SK-N-MC (cell line): Measurements from ENCODE around the gene SUSD4.
"Not testable (repeated sequence)": the region's sequence is repeated elsewhere in the genome, so short reads cannot be mapped to it uniquely, and the experiment has no call there.

ENCODE experiments used
- DNase-seq: peaks from one replicate; pipeline ENCODE4 v3.0.0-alpha.2; 2011; ENCODE audit warnings: low read depth, low spot score
- H3K27ac ChIP-seq: fragments of 200-600 bp; sonication (generic); 2 replicates; pipeline ENCODE4 v1.5.1; 2016; ENCODE audit warnings: mixed run types
- H3K36me3 ChIP-seq: fragments of 200-600 bp; sonication (generic); 2 replicates; pipeline ENCODE4 v1.6.1; 2017; ENCODE audit warnings: antibody characterized with exemption, low read length, mixed read lengths; ENCODE audit not compliant: insufficient read depth
- H3K4me3 ChIP-seq: fragments of 200-600 bp; sonication (generic); 2 replicates; pipeline ENCODE4 v1.5.1; 2016
- H3K9ac ChIP-seq: fragments of 200-600 bp; sonication (generic); 2 replicates; pipeline ENCODE4 v1.8.0; 2017; ENCODE audit warnings: mixed run types, mixed read lengths; ENCODE audit not compliant: insufficient read length
- H3K9me3 ChIP-seq: fragments of 200-600 bp; sonication (generic); 2 replicates; pipeline ENCODE4 v1.6.1; 2017; ENCODE audit warnings: low read depth, mild to moderate bottlenecking, antibody characterized with exemption, low read length, moderate library complexity, mixed read lengths
- EZH2 ChIP-seq: fragments of 200-600 bp; sonication (generic); IDR thresholded peaks from one replicate; pipeline ENCODE4 v1.6.1; 2017; ENCODE audit warnings: antibody characterized with exemption
- FOXP2 ChIP-seq: optimal IDR thresholded peaks from 2 replicates; pipeline ENCODE3; 2011; ENCODE audit warnings: mild to moderate bottlenecking, moderate library complexity; ENCODE audit not compliant: insufficient read depth; ENCODE audit errors: extremely low read length, control extremely low read depth
- POLR2AphosphoS5 ChIP-seq: IDR thresholded peaks from 2 replicates; pipeline ENCODE4 v1.6.1; 2012; ENCODE audit warnings: mild to moderate bottlenecking, low read depth, low read length, borderline replicate concordance

The SUSD4 gene

DNA sequence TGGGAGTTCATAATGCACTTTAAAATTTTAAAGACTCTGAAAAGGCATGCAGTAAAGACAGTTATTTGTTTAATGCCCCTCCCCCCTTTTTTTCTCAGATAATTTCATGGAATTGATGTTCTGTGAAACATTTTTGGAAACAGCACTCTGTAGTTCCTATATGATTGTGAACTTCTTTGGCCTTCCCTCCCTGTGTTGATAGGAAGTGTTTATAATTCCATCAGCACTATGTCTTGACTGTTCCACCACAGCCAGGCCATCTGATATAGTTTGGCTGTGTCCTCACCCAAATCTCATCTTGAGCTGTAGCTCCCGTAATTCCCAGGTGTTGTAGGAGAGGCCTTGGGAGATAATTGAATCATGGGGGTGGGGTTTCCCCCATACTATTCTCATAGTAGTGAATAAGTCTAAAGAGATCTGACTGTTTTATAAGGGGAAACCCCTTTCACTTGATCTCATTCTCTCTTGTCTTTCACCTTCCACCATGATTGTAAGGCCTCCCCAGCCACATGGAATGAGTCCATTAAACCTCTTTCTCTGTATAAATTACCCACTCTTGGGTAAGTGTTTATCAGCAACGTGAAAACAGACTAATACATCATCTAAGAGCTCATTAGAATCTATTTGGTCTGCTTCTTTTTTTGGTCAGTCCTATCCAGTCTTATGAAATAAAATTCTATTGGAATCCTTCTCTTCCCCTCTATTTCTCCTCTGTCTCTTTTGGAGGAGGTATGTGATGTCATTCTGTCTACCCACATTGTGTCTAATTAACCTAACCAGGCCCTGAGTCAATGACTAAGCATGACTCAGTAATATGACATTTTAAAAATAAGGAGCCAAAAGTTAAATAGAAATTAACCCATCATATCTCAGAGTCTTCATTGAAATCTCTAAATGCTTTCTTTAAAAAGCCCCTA, 38.2 kb upstream of the SUSD4 start:
- H3K36me3 ChIP-seq = no peaks in the 10 kb centered on the region
- no peak overlapping the region for H3K27ac ChIP-seq
- no peak overlapping the region for H3K9ac ChIP-seq
- TF ChIP-seq POLR2AphosphoS5 (no peak), FOXP2 (no peak), EZH2 (no peak)
- no peaks in the 10 kb centered on the region for H3K9me3 ChIP-seq
- DNase-seq = no peak
- no peak overlapping the region for H3K4me3 ChIP-seq

DNA sequence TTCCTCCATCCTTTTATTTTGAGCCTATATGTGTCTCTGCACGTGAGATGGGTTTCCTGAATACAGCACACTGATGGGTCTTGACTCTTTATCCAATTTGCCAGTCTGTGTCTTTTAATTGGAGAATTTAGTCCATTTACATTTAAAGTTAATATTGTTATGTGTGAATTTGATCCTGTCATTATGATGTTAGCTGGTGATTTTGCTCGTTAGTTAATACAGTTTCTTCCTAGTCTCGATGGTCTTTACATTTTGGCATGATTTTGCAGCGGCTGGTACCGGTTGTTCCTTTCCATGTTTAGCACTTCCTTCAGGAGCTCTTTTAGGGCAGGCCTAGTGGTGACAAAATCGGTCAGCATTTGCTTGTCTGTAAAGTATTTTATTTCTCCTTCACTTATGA, 35.4 kb upstream of the SUSD4 start:
- not testable (repeated sequence) for H3K9ac ChIP-seq, H3K9me3 ChIP-seq, DNase-seq, H3K36me3 ChIP-seq, H3K4me3 ChIP-seq, H3K27ac ChIP-seq

DNA sequence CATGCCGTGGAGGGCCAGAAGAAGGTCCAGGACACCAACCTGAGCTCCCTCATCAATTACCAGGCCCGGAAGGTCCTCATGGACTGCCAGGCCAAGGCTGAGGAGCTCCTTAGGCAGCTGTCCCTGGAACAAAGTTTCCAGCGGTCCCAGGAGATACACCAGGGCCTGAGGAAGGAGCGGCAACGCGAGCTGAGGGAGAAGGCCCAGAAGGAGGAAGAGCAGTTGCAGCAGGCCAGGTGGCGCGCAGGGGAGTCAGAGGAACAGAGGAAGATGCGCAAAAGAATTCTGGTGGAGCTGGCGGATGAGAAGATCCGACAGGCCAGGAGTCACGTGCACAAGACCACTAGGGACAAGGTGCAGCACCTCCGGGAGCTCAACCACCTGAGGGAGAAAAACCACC, 30.7 kb upstream of the SUSD4 start:
- no peaks in the 10 kb centered on the region for H3K36me3 ChIP-seq
- H3K4me3 ChIP-seq = no peak overlapping the region
- TF ChIP-seq FOXP2 (no peak), POLR2AphosphoS5 (no peak), EZH2 (no peak)
- DNase-seq = no peak
- no peak overlapping the region for H3K27ac ChIP-seq
- H3K9ac ChIP-seq = no peak overlapping the region
- H3K9me3 ChIP-seq = no peaks in the 10 kb centered on the region

DNA sequence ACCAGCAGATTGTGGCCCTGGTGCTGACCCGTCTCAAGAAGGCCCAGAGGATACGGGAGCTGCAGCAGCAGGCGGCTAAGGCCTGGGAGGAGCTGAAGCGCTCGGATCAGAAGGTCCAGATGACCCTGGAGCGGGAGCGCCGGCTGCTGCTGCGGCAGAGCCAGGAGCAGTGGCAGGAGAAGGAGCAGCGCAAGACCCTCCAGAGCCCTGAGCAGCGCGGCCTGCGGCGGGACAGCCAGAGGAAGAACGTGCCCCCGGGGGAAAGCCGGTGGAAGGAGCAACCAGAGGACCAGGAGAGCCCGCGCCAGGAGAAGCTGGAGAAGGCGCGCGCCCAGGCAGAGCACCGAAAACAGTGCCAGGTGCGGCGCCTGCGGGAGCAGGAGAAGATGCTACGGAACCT, 30.3 kb upstream of the SUSD4 start:
- no peaks in the 10 kb centered on the region for H3K36me3 ChIP-seq
- no peak overlapping the region for H3K27ac ChIP-seq
- no peak overlapping the region for H3K4me3 ChIP-seq
- H3K9me3 ChIP-seq = no peaks in the 10 kb centered on the region
- DNase-seq = no peak
- TF ChIP-seq FOXP2 (no peak), EZH2 (no peak), POLR2AphosphoS5 (no peak)
- no peak overlapping the region for H3K9ac ChIP-seq

DNA sequence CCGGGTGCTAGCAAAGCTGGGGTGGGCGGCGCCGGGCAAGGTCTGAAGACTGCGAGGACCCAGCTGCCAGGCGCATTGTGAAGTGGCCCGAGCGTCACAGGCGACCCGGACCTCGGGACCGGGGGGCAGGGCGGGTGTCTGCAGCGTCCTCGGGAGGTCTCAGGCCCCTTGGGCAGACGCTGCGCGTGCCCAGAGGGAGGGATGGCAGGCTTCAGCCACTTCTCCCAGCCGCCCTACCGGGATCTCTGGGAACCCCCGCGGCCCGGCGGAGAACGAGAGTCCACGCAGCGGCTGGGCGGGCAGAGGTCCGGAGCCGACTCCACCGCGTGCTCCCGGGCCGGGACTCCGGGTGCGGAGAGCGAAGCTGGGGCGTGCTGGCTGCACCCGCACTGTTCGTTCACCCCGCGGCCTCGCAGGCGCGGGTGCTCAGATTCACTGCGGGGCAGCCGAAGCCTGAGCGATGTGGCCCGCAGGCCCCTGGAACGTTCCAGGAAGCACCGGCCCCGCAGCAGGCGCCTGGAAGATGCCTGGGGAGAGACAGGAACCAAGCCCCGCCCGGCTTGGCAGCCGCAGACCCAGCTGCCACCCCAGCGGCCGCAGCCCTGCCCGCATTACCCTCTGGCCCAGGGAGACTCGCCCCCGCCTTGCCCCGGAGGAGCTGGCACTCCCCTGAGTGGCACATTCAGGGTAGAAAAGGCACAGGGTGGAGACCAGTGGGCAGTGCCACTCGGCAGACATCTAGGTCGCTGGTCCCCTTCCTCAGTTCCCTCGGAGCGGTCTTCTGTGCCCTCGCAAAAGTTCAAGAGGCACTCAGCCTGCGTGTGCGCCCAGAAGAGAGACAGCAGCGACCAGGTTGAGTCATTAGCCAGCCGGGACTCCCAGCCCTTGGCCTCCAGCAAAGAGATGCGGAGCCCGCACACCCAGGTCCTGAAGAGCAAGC, 29.6 kb upstream of the SUSD4 start, which contains the start of gene CCDC185:
Gene CCDC185 (plus strand): TSS at position 141 of the 940 bp plus-strand sequence. CDS start 61 bp downstream, at position 202.
- H3K27ac ChIP-seq = no peak within 1 kb of the TSS
- no peak for TF ChIP-seq EZH2
- TF ChIP-seq POLR2AphosphoS5 = no peak
- no peak for TF ChIP-seq FOXP2
- H3K9ac ChIP-seq = no peak within 1 kb of the TSS
- no peak for DNase-seq
- H3K4me3 ChIP-seq = no peak within 1 kb of the TSS
- no peaks in the 10 kb centered on the region for H3K9me3 ChIP-seq
- no peaks in the 10 kb centered on the region for H3K36me3 ChIP-seq

DNA sequence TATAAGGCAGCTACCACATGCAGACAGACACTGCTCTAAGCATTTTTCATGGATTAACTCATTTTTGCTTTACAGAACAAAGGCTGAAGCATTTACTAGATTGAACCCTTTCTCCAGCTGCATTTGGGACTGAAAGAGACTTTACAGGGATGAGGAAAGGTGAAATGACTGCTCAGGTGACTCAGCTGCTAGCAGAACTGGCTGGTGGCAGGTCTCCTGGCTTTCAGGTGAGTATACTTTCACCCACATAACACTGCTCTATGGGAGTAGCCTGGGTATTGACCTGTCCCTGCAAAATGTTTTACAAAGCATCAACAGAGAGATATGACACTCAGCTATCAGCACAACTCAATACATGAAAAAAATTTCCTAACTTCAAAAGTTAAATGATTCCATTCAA, 26.6 kb upstream of the SUSD4 start:
- Histone ChIP-seq H3K36me3 (no peaks in the 10 kb centered on the region), H3K4me3 (no peak overlapping the region), H3K27ac (no peak overlapping the region), H3K9me3 (no peaks in the 10 kb centered on the region), H3K9ac (no peak overlapping the region)
- DNase-seq = no peak
- TF ChIP-seq FOXP2 = no peak
- TF ChIP-seq POLR2AphosphoS5 = no peak
- TF ChIP-seq EZH2 = no peak

DNA sequence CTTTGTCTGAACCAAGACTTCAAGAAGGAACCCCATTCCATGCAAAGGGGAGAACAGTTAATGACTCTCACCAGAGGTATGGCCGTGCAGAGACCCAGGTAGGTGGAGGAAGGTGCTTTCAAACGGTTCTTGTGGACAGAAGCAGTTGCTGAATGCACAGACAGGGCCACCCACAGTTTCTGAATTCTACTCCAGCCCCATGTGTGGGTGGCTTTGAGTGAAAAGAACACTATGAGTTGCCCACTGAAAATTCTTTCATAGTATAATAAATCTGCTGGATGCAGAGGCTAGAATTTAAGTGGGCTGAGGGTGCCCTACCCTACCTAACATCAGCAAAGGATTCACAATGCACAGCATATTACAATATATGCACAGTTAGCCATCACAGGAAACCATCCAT, 22.0 kb upstream of the SUSD4 start:
- TF ChIP-seq POLR2AphosphoS5 (no peak), FOXP2 (no peak), EZH2 (no peak)
- DNase-seq = no peak
- Histone ChIP-seq H3K27ac (no peak overlapping the region), H3K9me3 (no peaks in the 10 kb centered on the region), H3K4me3 (no peak overlapping the region), H3K36me3 (no peaks in the 10 kb centered on the region), H3K9ac (no peak overlapping the region)

DNA sequence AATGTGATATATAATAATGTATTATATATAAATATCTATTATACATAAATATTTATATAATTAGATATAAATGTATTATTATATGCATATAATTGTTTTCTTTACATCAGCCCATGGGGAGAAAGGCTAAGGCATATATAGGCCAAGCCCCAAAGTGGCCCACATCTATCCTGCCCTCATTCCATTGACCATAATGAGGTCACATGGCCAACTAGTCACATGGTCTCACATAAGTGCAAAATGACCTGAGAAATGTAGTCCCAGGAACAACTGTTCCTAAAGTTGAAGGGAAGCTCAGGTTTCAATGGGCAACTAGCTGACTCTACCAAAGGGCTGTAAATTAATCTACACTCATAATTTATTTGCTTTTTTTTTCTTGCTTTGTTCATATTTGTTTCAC, 14.8 kb upstream of the SUSD4 start:
- no peak for DNase-seq

More for the DNA sequence above, 14.8 kb upstream of the SUSD4 start:
- no peak overlapping the region for H3K4me3 ChIP-seq
- no peak overlapping the region for H3K9ac ChIP-seq
- H3K36me3 ChIP-seq = no peaks in the 10 kb centered on the region
- H3K27ac ChIP-seq = no peak overlapping the region
- TF ChIP-seq POLR2AphosphoS5 = no peak
- no peak for TF ChIP-seq EZH2
- no peak for TF ChIP-seq FOXP2
- H3K9me3 ChIP-seq = no peaks in the 10 kb centered on the region; the same call in 1 of the 2 replicates
